ENCODE measurements around the gene CCR4.

DNA sequence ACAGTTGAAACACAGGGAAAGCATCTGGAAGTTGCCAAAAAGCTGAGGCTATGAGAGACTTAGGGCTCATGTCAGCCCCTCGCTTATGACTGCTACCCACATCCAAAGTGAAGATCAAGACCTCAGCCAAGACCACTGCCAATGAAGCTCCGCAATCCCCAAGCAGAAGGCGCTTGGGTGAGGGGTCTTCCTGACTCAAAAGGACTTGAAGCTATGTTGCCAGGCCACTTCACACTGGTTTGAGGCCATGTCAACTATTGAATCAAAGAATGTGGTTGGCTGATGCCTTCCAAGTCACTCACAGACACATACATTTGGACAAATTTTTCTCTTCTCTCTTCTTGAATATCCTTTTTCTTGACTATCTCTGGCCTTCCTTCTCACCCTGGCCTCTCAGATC is 928 bp upstream of the CCR4 start:
- TF ChIP-seq, protein P1, sequence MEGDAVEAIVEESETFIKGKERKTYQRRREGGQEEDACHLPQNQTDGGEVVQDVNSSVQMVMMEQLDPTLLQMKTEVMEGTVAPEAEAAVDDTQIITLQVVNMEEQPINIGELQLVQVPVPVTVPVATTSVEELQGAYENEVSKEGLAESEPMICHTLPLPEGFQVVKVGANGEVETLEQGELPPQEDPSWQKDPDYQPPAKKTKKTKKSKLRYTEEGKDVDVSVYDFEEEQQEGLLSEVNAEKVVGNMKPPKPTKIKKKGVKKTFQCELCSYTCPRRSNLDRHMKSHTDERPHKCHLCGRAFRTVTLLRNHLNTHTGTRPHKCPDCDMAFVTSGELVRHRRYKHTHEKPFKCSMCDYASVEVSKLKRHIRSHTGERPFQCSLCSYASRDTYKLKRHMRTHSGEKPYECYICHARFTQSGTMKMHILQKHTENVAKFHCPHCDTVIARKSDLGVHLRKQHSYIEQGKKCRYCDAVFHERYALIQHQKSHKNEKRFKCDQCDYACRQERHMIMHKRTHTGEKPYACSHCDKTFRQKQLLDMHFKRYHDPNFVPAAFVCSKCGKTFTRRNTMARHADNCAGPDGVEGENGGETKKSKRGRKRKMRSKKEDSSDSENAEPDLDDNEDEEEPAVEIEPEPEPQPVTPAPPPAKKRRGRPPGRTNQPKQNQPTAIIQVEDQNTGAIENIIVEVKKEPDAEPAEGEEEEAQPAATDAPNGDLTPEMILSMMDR (IDR thresholded peaks at IDR 0.05) = no peak
- no peak for TF ChIP-seq POLR2A (IDR thresholded peaks at IDR 0.05)

All from thyroid gland (tissue), 4 donors.